ENCODE measurements around the gene SOHLH1. TPM values are rescaled to one million over a fixed set of nuclear protein-coding genes. Genes with fewer than 3 reads are reported as not detected.

Gene SOHLH1
- total and polyA plus RNA-seq, 3 donors from 2014 or later = 18.4 to 32.7 (median 18.7) TPM

GRCh38 chr9:135660407-135660806 is 38.9 kb downstream of the SOHLH1 start:
- Histone ChIP-seq H3K36me3 (ENCODE audit: low read depth, missing control alignments) (no peaks in the 10 kb centered on the region), H3K27ac (no peak overlapping the region), H3K4me3 (no peak overlapping the region), H3K4me1 (peaks cover 4% of the 10 kb centered on the region), H3K27me3 (no peaks in the 10 kb centered on the region), H3K9me3 (no peaks in the 10 kb centered on the region)
- no peak for TF ChIP-seq POLR2A (IDR thresholded peaks at IDR 0.05)
- TF ChIP-seq, protein P1, sequence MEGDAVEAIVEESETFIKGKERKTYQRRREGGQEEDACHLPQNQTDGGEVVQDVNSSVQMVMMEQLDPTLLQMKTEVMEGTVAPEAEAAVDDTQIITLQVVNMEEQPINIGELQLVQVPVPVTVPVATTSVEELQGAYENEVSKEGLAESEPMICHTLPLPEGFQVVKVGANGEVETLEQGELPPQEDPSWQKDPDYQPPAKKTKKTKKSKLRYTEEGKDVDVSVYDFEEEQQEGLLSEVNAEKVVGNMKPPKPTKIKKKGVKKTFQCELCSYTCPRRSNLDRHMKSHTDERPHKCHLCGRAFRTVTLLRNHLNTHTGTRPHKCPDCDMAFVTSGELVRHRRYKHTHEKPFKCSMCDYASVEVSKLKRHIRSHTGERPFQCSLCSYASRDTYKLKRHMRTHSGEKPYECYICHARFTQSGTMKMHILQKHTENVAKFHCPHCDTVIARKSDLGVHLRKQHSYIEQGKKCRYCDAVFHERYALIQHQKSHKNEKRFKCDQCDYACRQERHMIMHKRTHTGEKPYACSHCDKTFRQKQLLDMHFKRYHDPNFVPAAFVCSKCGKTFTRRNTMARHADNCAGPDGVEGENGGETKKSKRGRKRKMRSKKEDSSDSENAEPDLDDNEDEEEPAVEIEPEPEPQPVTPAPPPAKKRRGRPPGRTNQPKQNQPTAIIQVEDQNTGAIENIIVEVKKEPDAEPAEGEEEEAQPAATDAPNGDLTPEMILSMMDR (IDR thresholded peaks at IDR 0.05) = no peak
- intact Hi-C loops (cut with DNase I; ENCODE audit: low total_unique reads) = no loop called here
- 86 to 89% methylated on average over 22 of the region's 22 CpGs for WGBS, 2 donors
- DNase-seq = no peak

GRCh38 chr9:135659252-135659651 is 40.0 kb downstream of the SOHLH1 start:
- no peak overlapping the region for H3K27ac ChIP-seq
- intact Hi-C loops (cut with DNase I; ENCODE audit: low total_unique reads) = no loop called here
- no peaks in the 10 kb centered on the region for H3K27me3 ChIP-seq
- WGBS, 2 donors = 87 to 88% methylated on average over 12 to 13 of the region's 13 CpGs
- H3K9me3 ChIP-seq = no peaks in the 10 kb centered on the region
- H3K4me3 ChIP-seq = no peak overlapping the region
- peaks cover 4% of the 10 kb centered on the region for H3K4me1 ChIP-seq
- TF ChIP-seq, protein P1 (IDR thresholded peaks at IDR 0.05) = no peak
- TF ChIP-seq POLR2A (IDR thresholded peaks at IDR 0.05) = no peak
- no peaks in the 10 kb centered on the region for H3K36me3 ChIP-seq (ENCODE audit: low read depth, missing control alignments)
- DNase-seq = no peak

GRCh38 chr9:135657416-135657815 is 41.9 kb downstream of the SOHLH1 start:
- no peak overlapping the region for H3K27ac ChIP-seq
- intact Hi-C loops (cut with DNase I; ENCODE audit: low total_unique reads) = no loop called here
- no peak overlapping the region for H3K4me3 ChIP-seq
- H3K4me1 ChIP-seq = no peaks in the 10 kb centered on the region
- H3K36me3 ChIP-seq (ENCODE audit: low read depth, missing control alignments) = no peaks in the 10 kb centered on the region
- no peak for DNase-seq
- TF ChIP-seq POLR2A (IDR thresholded peaks at IDR 0.05) = no peak
- TF ChIP-seq, protein P1 (IDR thresholded peaks at IDR 0.05) = no peak
- 85 to 88% methylated on average over 13 to 15 of the region's 15 CpGs for WGBS, 2 donors
- H3K27me3 ChIP-seq = no peaks in the 10 kb centered on the region
- H3K9me3 ChIP-seq = no peaks in the 10 kb centered on the region

DNA sequence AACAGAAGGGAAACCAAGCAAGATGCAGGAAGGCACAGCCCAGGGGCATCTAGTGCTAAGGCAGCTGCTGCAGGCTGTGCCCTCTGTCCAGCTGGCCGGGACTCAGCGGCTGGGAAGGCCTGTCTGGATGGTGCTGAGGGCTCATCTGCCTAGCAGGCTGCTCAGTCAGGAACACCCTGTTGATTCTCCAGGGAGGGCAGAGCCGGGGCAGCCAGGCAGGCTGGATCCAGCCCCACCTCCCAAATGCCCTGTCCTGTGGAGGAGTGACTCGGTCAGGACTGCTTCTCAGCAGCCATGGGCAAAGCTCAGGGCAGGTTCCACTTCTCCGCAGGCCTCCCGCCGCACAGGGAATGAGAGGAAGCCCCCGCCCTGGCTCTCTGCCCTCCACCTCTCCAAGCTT is 44.0 kb downstream of the SOHLH1 start:
- TF ChIP-seq POLR2A (IDR thresholded peaks at IDR 0.05) = no peak
- TF ChIP-seq, protein P1 (IDR thresholded peaks at IDR 0.05) = no peak
- H3K27ac ChIP-seq = no peak overlapping the region
- no peaks in the 10 kb centered on the region for H3K36me3 ChIP-seq (ENCODE audit: low read depth, missing control alignments)
- H3K4me3 ChIP-seq = no peak overlapping the region
- intact Hi-C loops (cut with DNase I; ENCODE audit: low total_unique reads) = no loop called here
- H3K4me1 ChIP-seq = no peaks in the 10 kb centered on the region
- H3K27me3 ChIP-seq = no peaks in the 10 kb centered on the region
- DNase-seq = no peak
- WGBS, 2 donors = 82 to 87% methylated on average over 6 to 8 of the region's 8 CpGs
- H3K9me3 ChIP-seq = no peaks in the 10 kb centered on the region

- Histone ChIP-seq H3K4me1 (no peaks in the 10 kb centered on the region), H3K36me3 (ENCODE audit: low read depth, missing control alignments) (no peaks in the 10 kb centered on the region), H3K27me3 (no peaks in the 10 kb centered on the region), H3K9me3 (no peaks in the 10 kb centered on the region), H3K27ac (no peak overlapping the region), H3K4me3 (no peak overlapping the region)
- intact Hi-C loops (cut with DNase I; ENCODE audit: low total_unique reads) = no loop called here
- TF ChIP-seq POLR2A (IDR thresholded peaks at IDR 0.05) = no peak
- TF ChIP-seq, protein P1 (IDR thresholded peaks at IDR 0.05) = no peak
- WGBS, 2 donors = 84 to 86% methylated on average over 17 of the region's 17 CpGs
- DNase-seq = peak; percentile 4
Observed at GRCh38 chr9:135650408-135650807, 48.9 kb downstream of the SOHLH1 start.
